ENCODE data around the gene DCLK1.

Gene DCLK1

DNA sequence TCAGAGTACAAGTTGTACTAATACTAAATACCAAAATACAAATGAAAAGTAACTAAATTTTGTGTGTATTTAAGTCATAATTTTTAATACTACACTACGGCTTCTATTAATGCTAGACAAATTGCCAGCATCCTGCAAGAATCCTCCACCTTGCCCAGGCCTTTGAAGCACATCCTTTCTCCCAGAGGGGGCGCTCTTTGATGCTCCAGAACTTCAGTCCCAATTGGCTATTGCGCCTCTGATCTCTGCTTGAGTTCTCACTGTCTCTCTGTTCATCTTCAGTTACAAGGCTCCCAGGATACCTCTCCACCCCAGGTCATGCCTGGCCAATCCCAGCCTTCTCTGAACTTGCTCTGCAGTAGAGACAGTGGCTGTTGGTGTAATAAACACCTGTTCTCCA lies 141.0 kb downstream of the DCLK1 start:
- H3K79me2 ChIP-seq (ENCODE audit: insufficient read depth, low read depth): no peaks in the 10 kb centered on the region
- H3K27ac ChIP-seq: no peak overlapping the region
- H3K9ac ChIP-seq: no peak overlapping the region
- TF ChIP-seq, protein P1, sequence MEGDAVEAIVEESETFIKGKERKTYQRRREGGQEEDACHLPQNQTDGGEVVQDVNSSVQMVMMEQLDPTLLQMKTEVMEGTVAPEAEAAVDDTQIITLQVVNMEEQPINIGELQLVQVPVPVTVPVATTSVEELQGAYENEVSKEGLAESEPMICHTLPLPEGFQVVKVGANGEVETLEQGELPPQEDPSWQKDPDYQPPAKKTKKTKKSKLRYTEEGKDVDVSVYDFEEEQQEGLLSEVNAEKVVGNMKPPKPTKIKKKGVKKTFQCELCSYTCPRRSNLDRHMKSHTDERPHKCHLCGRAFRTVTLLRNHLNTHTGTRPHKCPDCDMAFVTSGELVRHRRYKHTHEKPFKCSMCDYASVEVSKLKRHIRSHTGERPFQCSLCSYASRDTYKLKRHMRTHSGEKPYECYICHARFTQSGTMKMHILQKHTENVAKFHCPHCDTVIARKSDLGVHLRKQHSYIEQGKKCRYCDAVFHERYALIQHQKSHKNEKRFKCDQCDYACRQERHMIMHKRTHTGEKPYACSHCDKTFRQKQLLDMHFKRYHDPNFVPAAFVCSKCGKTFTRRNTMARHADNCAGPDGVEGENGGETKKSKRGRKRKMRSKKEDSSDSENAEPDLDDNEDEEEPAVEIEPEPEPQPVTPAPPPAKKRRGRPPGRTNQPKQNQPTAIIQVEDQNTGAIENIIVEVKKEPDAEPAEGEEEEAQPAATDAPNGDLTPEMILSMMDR (conservative IDR thresholded peaks at IDR 0.05; ENCODE audit: low read depth, low read length): no peak
- no peak overlapping the region for H2AFZ ChIP-seq (ENCODE audit: low read depth)
- H3K4me2 ChIP-seq: no peak overlapping the region
- no peaks in the 10 kb centered on the region for H3K27me3 ChIP-seq (ENCODE audit: insufficient read depth, low read depth)
- H4K20me1 ChIP-seq (ENCODE audit: insufficient read depth): no peaks in the 10 kb centered on the region
- H3K4me1 ChIP-seq (ENCODE audit: low read depth, poor library complexity, severe bottlenecking): no peaks in the 10 kb centered on the region
- H3K36me3 ChIP-seq (ENCODE audit: insufficient read depth): no peaks in the 10 kb centered on the region
- H3K4me3 ChIP-seq (IDR thresholded peaks at IDR 0.05; ENCODE audit: insufficient read depth, low read depth, low read length): no peak overlapping the region

DNA sequence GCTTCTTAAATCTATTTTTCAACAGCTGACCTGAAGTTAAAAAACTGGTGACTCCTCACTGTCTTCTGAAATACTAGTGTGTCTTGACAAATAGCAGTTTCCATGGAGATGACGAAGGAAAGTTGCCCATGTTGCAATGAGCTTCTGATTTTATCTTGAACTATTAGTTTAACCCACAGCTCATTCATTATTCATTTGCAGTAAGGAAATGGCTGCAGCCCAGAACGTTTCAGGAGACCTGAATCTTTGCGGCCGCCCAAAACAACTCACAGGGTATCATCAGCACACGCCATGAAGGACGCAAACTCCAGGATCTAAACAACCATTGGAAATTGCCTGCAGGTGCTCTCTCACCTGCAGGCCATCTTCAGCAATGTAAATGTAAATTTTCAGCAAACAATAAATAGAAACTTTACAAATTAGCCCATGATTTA lies 142.5 kb downstream of the DCLK1 start:
- H3K9ac ChIP-seq: no peak overlapping the region
- no peak overlapping the region for H3K4me2 ChIP-seq
- no peak overlapping the region for H3K4me3 ChIP-seq (IDR thresholded peaks at IDR 0.05; ENCODE audit: insufficient read depth, low read depth, low read length)

DNA sequence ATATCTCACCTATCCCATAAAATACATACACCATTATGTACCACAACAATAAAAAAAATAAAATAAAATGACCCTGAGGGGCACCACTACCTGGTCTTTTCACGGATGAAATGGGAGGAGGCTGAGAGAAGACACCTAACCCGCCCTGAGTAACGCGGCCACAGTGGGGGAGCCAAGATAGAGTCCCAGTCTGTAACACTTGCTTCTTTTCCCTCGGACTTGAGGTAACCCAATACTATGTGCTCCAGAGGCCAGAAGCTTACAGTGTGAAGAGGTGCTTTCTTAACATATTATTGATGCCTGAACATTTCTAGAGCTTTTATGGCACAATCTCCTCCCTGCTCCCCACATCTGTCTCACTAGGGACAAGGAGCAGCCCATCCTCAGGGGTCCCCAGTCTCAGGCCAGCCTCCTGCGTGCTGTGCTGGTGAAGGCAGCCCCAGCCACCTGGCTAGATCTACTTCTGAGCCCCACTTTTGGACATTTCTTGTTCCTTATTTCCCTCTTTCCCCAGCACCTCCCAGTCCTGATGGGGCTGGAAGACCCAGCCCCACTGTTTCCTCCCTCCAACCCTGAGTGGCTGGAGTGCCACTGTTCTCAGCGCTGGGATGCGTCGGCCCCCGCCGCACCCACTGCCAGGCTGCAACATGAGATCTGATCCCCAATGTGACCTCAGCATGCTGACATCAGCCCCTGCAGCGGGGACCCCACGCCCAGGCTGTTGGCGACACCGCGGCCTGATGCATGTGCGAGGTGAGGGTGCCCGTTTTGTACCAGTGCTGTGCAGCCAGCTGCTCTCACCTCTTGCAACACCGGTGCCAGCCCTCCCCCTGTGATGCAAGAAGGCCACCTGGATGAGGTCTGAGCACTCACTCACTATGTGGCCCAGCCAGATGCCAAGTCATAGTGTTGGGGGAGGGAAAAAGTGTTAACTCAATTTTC lies 143.3 kb downstream of the DCLK1 start:
- TF ChIP-seq, protein P1 (conservative IDR thresholded peaks at IDR 0.05; ENCODE audit: low read depth, low read length): no peak
- Histone ChIP-seq H4K20me1 (ENCODE audit: insufficient read depth) (no peaks in the 10 kb centered on the region), H3K4me1 (ENCODE audit: low read depth, poor library complexity, severe bottlenecking) (no peaks in the 10 kb centered on the region), H3K9ac (no peak overlapping the region), H3K27ac (no peak overlapping the region), H2AFZ (ENCODE audit: low read depth) (no peak overlapping the region), H3K79me2 (ENCODE audit: insufficient read depth, low read depth) (no peaks in the 10 kb centered on the region), H3K4me2 (no peak overlapping the region), H3K4me3 (IDR thresholded peaks at IDR 0.05; ENCODE audit: insufficient read depth, low read depth, low read length) (no peak overlapping the region), H3K27me3 (ENCODE audit: insufficient read depth, low read depth) (no peaks in the 10 kb centered on the region), H3K36me3 (ENCODE audit: insufficient read depth) (no peaks in the 10 kb centered on the region)

More for the DNA sequence above, 142.5 kb downstream of the DCLK1 start:
- Histone ChIP-seq H2AFZ (ENCODE audit: low read depth) (no peak overlapping the region), H3K4me1 (ENCODE audit: low read depth, poor library complexity, severe bottlenecking) (no peaks in the 10 kb centered on the region), H3K27ac (no peak overlapping the region), H4K20me1 (ENCODE audit: insufficient read depth) (no peaks in the 10 kb centered on the region), H3K27me3 (ENCODE audit: insufficient read depth, low read depth) (no peaks in the 10 kb centered on the region), H3K79me2 (ENCODE audit: insufficient read depth, low read depth) (no peaks in the 10 kb centered on the region), H3K36me3 (ENCODE audit: insufficient read depth) (no peaks in the 10 kb centered on the region)
- TF ChIP-seq, protein P1 (conservative IDR thresholded peaks at IDR 0.05; ENCODE audit: low read depth, low read length): no peak

DNA sequence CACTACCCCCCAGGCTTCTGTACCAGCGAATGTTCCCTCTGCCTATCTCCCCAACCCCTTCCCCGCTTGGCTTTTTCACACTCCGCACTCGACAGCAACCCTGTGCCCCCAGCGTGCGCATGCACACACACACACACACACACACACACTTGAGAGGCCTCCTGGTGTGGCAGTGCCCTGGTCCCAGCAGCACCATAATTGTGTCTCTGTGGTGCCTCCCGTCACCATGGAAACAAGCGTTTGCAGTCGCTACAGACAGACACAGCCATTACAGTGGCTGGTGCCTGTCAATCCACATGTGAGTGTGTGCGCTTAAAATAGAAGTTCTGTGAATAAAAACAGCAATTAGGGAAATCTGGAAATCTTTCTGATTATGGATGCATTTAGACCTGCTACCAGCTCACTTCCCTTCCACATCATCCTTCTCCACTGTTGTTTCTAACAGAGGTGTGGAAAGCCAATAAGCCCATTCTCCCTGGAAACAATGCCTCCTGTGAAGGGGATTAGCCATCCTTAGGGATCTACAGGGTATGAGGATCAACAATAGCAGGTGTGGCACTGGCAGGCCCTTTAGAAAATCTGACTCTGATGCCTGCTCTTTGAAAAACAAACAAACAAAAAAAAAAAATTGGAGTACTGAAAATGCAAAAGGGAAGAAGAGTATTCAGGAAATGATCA lies 146.3 kb downstream of the DCLK1 start:
- no peak overlapping the region for H3K4me3 ChIP-seq (IDR thresholded peaks at IDR 0.05; ENCODE audit: insufficient read depth, low read depth, low read length)
- no peaks in the 10 kb centered on the region for H4K20me1 ChIP-seq (ENCODE audit: insufficient read depth)
- no peaks in the 10 kb centered on the region for H3K36me3 ChIP-seq (ENCODE audit: insufficient read depth)
- H3K4me1 ChIP-seq (ENCODE audit: low read depth, poor library complexity, severe bottlenecking): no peaks in the 10 kb centered on the region
- TF ChIP-seq, protein P1 (conservative IDR thresholded peaks at IDR 0.05; ENCODE audit: low read depth, low read length): no peak
- no peaks in the 10 kb centered on the region for H3K79me2 ChIP-seq (ENCODE audit: insufficient read depth, low read depth)
- H3K9ac ChIP-seq: no peak overlapping the region
- no peak overlapping the region for H2AFZ ChIP-seq (ENCODE audit: low read depth)
- no peaks in the 10 kb centered on the region for H3K27me3 ChIP-seq (ENCODE audit: insufficient read depth, low read depth)
- H3K4me2 ChIP-seq: no peak overlapping the region
- no peak overlapping the region for H3K27ac ChIP-seq
